ENCODE results near the gene DIABLO.
"Not testable (repeated sequence)": the region's sequence is repeated elsewhere in the genome, so short reads cannot be mapped to it uniquely, and the experiment has no call there.

Gene DIABLO

DNA sequence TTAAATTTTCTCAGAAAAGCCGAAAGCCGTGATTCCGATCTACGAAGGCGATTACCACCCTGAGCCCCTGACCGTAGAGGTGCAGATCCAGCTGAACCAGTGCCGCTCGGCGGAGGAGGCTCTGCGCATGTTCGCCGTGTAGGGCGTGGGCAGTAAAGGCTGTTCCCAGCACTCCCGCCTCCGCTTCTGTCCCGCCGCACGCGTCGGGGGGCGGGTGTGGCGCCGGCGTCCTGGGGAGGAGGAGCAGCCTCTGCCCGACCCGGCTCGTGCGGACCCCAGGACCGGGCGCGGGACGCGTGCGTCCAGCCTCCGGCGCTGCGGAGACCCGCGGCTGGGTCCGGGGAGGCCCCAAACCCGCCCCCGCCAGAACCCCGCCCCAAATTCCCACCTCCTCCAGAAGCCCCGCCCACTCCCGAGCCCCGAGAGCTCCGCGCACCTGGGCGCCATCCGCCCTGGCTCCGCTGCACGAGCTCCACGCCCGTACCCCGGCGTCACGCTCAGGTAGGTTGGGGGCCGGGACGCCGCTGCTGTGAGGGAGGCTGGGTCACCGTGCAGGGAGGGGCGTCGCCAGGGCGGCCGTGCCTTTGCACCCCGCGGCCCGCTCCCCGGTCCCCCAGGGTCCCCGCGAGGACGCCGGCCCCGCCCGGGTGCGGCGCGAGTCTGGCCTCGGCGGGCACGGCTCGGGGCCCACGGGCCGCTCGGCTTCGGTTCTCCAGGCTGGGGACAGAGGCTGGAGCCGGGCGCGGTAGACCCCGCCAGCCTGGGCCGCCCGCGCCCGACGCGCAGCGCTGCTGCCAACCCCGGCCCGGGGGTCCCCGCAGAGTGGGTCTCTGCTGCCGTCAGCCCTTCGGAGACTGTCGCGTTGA lies 22.3 kb downstream of the DIABLO start, which contains the start of gene B3GNT4:
B3GNT4 (plus strand) TSS at position 409 of the 866 bp plus-strand sequence. CDS start 910 bp downstream, outside the sequence.
- DNase-seq (ENCODE audit: low spot score in 2 of 2), result peak; percentile 51 to 74

DNA sequence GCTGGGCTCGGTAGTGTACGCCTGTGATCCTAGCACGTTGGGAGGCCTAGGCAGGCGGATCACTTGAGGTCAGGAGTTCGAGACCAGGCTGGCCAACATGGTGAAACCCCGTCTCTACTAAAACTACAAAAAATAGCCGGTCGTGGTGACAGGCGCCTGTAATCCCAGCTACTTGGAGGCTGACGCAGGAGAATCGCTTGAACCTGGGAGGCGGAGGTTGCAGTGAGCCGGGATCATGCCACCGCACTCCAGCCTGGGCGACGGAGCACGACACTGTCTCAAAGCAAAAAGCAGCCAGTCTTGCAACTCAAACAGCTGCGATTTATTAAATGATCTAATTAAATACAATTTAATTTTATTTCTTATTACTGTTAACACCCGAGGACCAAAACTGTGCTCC lies 23.0 kb downstream of the DIABLO start:
- Mint-ChIP-seq H3K4me1 (peaks cover 30% of the 10 kb centered on the region), H3K36me3 (peaks cover 36% of the 10 kb centered on the region), H3K27ac (peak overlapping the region; percentile 20), H3K4me3 (peak overlapping the region; percentile 65)
- not testable (repeated sequence) for DNase-seq (ENCODE audit: low spot score in 2 of 2); H3K9me3 Mint-ChIP-seq; ATAC-seq

More for the DNA sequence above, 22.3 kb downstream of the DIABLO start, which contains the start of gene B3GNT4:
- ATAC-seq, result peak; percentile 75
- Mint-ChIP-seq H3K4me3 (peak within 1 kb of the TSS; percentile 65), H3K4me1 (peaks cover 23% of the 10 kb centered on the region), H3K36me3 (peaks cover 40% of the 10 kb centered on the region), H3K27ac (peak within 1 kb of the TSS; percentile 20), H3K9me3 (no peaks in the 10 kb centered on the region)

- no peak overlapping the region for H3K4me3 Mint-ChIP-seq
- ATAC-seq, result no peak
- H3K27ac Mint-ChIP-seq, result no peak overlapping the region
- H3K4me1 Mint-ChIP-seq, result peaks cover 37% of the 10 kb centered on the region
- peaks cover 36% of the 10 kb centered on the region for H3K36me3 Mint-ChIP-seq
- no peak for DNase-seq (ENCODE audit: low spot score in 2 of 2)
- no peaks in the 10 kb centered on the region for H3K9me3 Mint-ChIP-seq
These were observed 23.8 kb downstream of the DIABLO start for GRCh38 chr12:122202017-122202416.

- Mint-ChIP-seq H3K9me3 (no peaks in the 10 kb centered on the region), H3K4me3 (no peak overlapping the region), H3K36me3 (peaks cover 31% of the 10 kb centered on the region), H3K27ac (no peak overlapping the region), H3K4me1 (peaks cover 34% of the 10 kb centered on the region)
- no peak for DNase-seq (ENCODE audit: low spot score in 2 of 2)
- ATAC-seq, result no peak
These were observed 24.5 kb downstream of the DIABLO start for GRCh38 chr12:122201381-122201780.

GRCh38 chr12:122200541-122201175 lies 25.2 kb downstream of the DIABLO start:
- Mint-ChIP-seq H3K4me3 (no peak overlapping the region), H3K4me1 (peaks cover 31% of the 10 kb centered on the region), H3K27ac (peak overlapping the region; percentile 37), H3K36me3 (peaks cover 24% of the 10 kb centered on the region), H3K9me3 (peaks cover 2% of the 10 kb centered on the region)
- ATAC-seq, result no peak
- DNase-seq (ENCODE audit: low spot score in 2 of 2), result no peak

- H3K4me1 Mint-ChIP-seq, result peaks cover 23% of the 10 kb centered on the region
- H3K4me3 Mint-ChIP-seq, result no peak overlapping the region
- peaks cover 14% of the 10 kb centered on the region for H3K36me3 Mint-ChIP-seq
- DNase-seq (ENCODE audit: low spot score in 2 of 2) (no peak), ATAC-seq (no peak)
- H3K27ac Mint-ChIP-seq, result peak overlapping the region; percentile 37
- peaks cover 4% of the 10 kb centered on the region for H3K9me3 Mint-ChIP-seq
These were observed 26.1 kb downstream of the DIABLO start for GRCh38 chr12:122199484-122200355.

GRCh38 chr12:122197612-122197966 lies 28.3 kb downstream of the DIABLO start:
- no peak for DNase-seq (ENCODE audit: low spot score in 2 of 2)
- peak overlapping the region; percentile 44 for H3K4me3 Mint-ChIP-seq

DNA sequence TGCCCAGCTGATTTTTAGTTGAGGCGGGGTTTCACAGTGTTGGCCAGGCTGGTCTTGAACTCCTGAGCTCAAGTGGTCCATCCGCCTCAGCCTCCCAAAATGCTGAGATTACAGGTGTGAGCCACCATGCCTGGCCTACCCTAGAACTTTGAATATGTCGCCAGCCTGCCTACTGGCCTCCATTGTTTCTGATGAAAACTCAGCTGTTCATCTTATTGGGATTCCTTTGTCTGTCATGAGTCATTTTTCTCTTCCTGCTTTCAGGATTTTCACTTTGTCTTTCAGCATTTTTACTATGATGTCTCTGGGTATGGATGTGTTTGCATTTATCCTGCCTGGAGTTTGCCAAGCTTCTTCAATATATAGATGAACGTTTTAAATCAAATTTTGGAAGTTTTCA lies 30.4 kb downstream of the DIABLO start:
- DNase-seq (ENCODE audit: low spot score in 2 of 2) (no peak), ATAC-seq (no peak)
- Mint-ChIP-seq H3K36me3 (peaks cover 16% of the 10 kb centered on the region), H3K9me3 (peaks cover 4% of the 10 kb centered on the region), H3K27ac (no peak overlapping the region), H3K4me3 (no peak overlapping the region), H3K4me1 (peaks cover 20% of the 10 kb centered on the region)

More at GRCh38 chr12:122197612-122197966, 28.3 kb downstream of the DIABLO start:
- H3K4me1 Mint-ChIP-seq, result peaks cover 19% of the 10 kb centered on the region
- H3K36me3 Mint-ChIP-seq, result peaks cover 12% of the 10 kb centered on the region
- peak; percentile 82 for ATAC-seq
- H3K27ac Mint-ChIP-seq, result peak overlapping the region; percentile 92
- peaks cover 4% of the 10 kb centered on the region for H3K9me3 Mint-ChIP-seq

- no peak for DNase-seq (ENCODE audit: low spot score in 2 of 2)
- H3K4me1 Mint-ChIP-seq, result peaks cover 20% of the 10 kb centered on the region
- H3K27ac Mint-ChIP-seq, result no peak overlapping the region
- H3K36me3 Mint-ChIP-seq, result peaks cover 16% of the 10 kb centered on the region
- ATAC-seq, result no peak
- no peak overlapping the region for H3K4me3 Mint-ChIP-seq
- peaks cover 4% of the 10 kb centered on the region for H3K9me3 Mint-ChIP-seq
These were observed 31.0 kb downstream of the DIABLO start for GRCh38 chr12:122194804-122195203.

DNA sequence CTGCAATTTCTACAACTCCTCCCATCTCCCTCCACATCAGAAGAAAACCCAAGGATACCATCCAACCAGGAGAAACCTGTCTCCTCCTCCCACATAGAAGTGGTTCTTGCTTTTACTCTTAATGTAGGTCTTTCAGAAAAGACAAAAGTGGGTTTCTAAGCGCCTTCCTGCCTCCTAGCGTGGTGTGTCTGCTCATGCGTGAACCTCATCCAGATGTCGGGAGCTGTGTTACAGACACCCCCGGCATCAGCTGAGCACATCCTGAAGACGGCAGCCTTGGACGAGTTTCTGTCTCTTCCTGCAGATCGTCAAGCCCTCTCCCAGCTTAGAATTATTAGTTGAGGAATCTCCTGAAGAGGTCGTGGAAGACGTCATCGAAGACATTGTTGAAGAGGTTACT lies 33.4 kb downstream of the DIABLO start:
- H3K9me3 Mint-ChIP-seq, result peaks cover 4% of the 10 kb centered on the region
- H3K4me3 Mint-ChIP-seq, result no peak overlapping the region
- H3K27ac Mint-ChIP-seq, result no peak overlapping the region
- peaks cover 9% of the 10 kb centered on the region for H3K4me1 Mint-ChIP-seq
- DNase-seq (ENCODE audit: low spot score in 2 of 2) (no peak), ATAC-seq (no peak)
- peaks cover 10% of the 10 kb centered on the region for H3K36me3 Mint-ChIP-seq

DNA sequence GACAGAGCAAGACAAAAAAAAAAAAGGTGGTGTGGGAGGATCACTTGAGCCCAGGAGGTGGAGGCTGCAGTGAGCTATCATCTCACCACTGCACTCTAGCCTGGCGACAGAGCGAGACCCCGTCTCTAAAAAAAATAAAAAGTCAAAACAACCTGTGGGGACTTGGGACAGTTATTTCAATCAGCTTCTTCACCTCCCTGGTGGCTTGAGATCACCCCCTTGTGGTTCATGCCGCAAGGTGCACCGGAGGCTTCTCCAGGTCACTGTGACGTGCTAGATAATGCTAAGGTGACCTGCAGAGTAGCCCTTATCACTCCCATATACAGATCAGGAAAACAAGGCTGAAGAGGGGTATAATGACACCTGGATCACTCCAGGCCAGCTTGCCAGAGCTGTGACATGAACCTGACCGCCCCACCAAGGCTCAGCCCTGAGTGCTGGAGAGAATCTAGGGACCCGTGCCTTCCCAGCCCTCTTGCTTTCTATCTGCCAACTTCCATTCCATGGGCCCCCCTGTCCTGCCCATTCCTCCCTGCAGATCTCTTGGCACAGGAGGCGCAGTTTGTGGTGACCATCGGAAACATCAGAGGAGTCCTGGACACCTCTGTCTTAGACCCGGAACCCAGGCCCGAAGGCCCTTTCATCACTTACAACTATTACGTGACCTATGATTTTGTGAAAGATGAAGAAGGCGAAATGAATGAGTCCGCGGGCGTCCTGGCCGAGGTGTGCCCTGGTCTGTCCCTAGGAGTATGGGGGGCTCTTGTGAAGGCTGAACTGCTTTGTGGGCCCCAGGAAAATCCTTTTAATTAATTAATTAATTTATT lies 34.8 kb downstream of the DIABLO start:
- H3K4me3 Mint-ChIP-seq, result no peak overlapping the region
- H3K27ac Mint-ChIP-seq, result no peak overlapping the region
- peak; percentile 65 to 90 for DNase-seq (ENCODE audit: low spot score in 2 of 2)
- peaks cover 4% of the 10 kb centered on the region for H3K9me3 Mint-ChIP-seq
- H3K36me3 Mint-ChIP-seq, result peaks cover 4% of the 10 kb centered on the region
- peaks cover 6% of the 10 kb centered on the region for H3K4me1 Mint-ChIP-seq
- peak; percentile 89 for ATAC-seq

DNA sequence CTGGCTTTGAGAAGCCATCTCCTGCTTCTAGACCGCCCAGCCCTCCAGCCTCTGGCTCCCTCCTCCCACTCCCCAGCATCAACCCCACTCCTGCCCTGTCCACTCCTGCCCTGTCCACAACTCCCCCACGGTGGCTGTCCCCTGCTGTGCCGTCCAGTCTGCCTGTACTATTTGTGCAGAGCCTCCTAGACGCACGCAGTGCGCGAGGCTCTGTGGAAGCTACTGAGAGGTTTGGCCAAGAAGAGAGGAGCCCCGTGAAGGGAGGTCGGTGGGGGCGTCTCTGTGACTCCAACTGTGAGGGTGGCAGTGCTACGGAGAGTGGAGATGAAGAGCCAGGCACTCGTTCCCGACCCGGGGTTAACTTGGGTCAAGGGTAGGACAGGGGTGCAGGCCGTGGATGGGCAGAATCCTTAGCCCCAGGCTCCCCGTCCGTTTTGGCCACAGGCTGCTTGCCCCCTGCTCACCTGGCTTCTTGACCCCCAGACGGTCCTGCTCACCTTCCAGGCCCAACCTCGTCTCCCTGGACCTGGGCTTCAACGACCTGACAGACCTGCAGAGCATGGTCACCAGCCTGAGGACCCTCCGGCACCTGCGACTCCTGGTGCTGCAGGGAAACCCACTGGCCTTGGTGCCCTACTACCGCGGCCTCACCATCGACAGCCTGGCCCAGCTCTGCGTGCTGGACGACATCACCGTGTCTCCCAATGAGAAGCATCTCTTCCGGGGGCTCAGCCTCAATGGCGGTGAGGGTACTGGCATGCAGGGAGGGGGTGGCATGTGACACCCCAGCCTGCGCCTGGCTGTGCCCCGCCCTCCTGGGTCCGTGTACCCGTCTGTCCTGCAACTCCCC lies 36.0 kb downstream of the DIABLO start:
- Mint-ChIP-seq H3K9me3 (no peaks in the 10 kb centered on the region), H3K27ac (no peak overlapping the region), H3K4me3 (no peak overlapping the region), H3K36me3 (peaks cover 4% of the 10 kb centered on the region), H3K4me1 (peaks cover 10% of the 10 kb centered on the region)
- DNase-seq (ENCODE audit: low spot score in 2 of 2) (no peak), ATAC-seq (no peak)

DNA sequence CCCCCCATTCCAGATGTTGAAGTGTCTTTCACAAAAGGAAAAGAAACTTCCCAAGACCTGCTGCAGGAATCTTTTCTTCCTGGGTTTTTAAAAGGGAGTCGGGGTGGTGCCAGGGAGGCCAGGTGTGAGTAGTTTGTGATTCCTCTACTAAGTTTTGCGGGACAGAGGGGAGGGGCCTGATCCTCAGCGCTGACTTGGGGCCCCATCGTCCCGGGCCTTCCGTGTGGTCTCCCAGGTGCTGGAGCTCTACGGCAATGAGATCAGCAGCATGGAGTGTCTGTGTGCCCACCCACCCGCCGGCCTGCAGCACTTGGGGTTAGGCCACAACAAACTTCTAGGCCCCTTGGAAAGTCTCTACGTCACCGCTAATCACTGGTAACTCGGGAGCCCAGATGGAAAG lies 38.4 kb downstream of the DIABLO start:
- peaks cover 4% of the 10 kb centered on the region for H3K36me3 Mint-ChIP-seq
- ATAC-seq, result no peak
- H3K27ac Mint-ChIP-seq, result no peak overlapping the region
- peaks cover 19% of the 10 kb centered on the region for H3K4me1 Mint-ChIP-seq
- DNase-seq (ENCODE audit: low spot score in 2 of 2), result no peak
- no peak overlapping the region for H3K4me3 Mint-ChIP-seq
- no peaks in the 10 kb centered on the region for H3K9me3 Mint-ChIP-seq
